MM.1S (cell line): ENCODE data around the gene TRIM41.

Experiments used
- CTCF ChIP-seq: fragments of 300-600 bp; sonication (generic); IDR thresholded peaks from 2 replicates; pipeline ENCODE4 v1.5.1; 2016; ENCODE audit warnings: antibody characterized with exemption, low read length, mixed read lengths
- EZH2 ChIP-seq: fragments of 300-600 bp; sonication (generic); optimal IDR thresholded peaks from 2 replicates; pipeline ENCODE3; 2017; ENCODE audit warnings: low read depth, mild to moderate bottlenecking, antibody characterized with exemption, low read length, mixed read lengths

GRCh38 chr5:181207214-181207959 lies 15.7 kb upstream of the TRIM41 start:
- no peak for TF ChIP-seq CTCF
- no peak for TF ChIP-seq EZH2
